K562 (cell line): Measurements from ENCODE around the gene CPED1. TPM values are rescaled to one million over a fixed set of nuclear protein-coding genes. Genes with fewer than 3 reads are reported as not detected.

Experiments used
- BHLHE40 ChIP-seq: IDR thresholded peaks from 2 replicates; pipeline ENCODE4 v1.6.1; 2011; ENCODE audit warnings: low read length, improper control_type of control experiment
- FUS ChIP-seq: fragments of 200-400 bp; formaldehyde crosslinking; optimal IDR thresholded peaks from 2 replicates; pipeline ENCODE3; 2017; ENCODE audit warnings: low read depth, low read length
- MEF2D ChIP-seq: conservative IDR thresholded peaks from 2 replicates; pipeline ENCODE4 v1.6.1; 2016; ENCODE audit warnings: low read depth, missing genetic modification characterization, missing compliant biosample characterization
- MLLT1 ChIP-seq, 2 experiments: fragments of 450-650 bp; IDR thresholded peaks; 2 replicates each; pipeline ENCODE4 v1.6.1; 2016
- NFIC ChIP-seq: fragments of 450-650 bp; IDR thresholded peaks from 2 replicates; pipeline ENCODE4 v1.6.1; 2017; ENCODE audit warnings: mild to moderate bottlenecking, inconsistent platforms
- RCOR1 ChIP-seq, 2 experiments: IDR thresholded peaks; 2 replicates each; pipeline ENCODE4 v1.6.1; 2012; ENCODE audit warnings: low read depth in 2 of 2, low read length in 2 of 2, borderline replicate concordance in 1 of 2, improper control_type of control experiment in 1 of 2
- RERE ChIP-seq: sonication (generic); formaldehyde crosslinking; IDR thresholded peaks from 2 replicates; pipeline ENCODE4 v1.8.0; 2023; ENCODE audit warnings: missing genetic modification reagents, mild to moderate bottlenecking, borderline replicate concordance
- UBTF ChIP-seq, 2 experiments: IDR thresholded peaks; 2 replicates each; pipeline ENCODE4 v1.6.1; 2012; ENCODE audit warnings: improper control_type of control experiment in 2 of 2, low read depth in 2 of 2, low read length in 2 of 2, borderline replicate concordance in 1 of 2
- ZNF780A ChIP-seq: fragments of 250-450 bp; sonication (Bioruptor Pico); IDR thresholded peaks from 2 replicates; pipeline ENCODE4 v1.5.0; 2021; ENCODE audit warnings: mild to moderate bottlenecking
- polyA plus RNA-seq, 8 experiments: library from polyadenylated mRNA; depleted of rRNA in 4 of 8; stranded (reverse) in 5 of 8; unstranded in 3 of 8; fragments of >200 nt; fragmentation: Nextera tagmentation in 2 of 8; fragmentation: Illumina TruSeq in 1 of 8; extraction: Ambion mirVana in 2 of 8; extraction: Trizol in 1 of 8; gene quantifications; 2 replicates each; pipeline versions ENCODE4 v1.2.1 to v1.2.3, GENCODE V29; 2011 to 2014; ENCODE audit warnings: inconsistent platforms in 1 of 8, missing spikeins in 1 of 8
- total RNA-seq, 7 experiments: library from RNA; depleted of rRNA in 6 of 7; stranded (reverse); fragments of >200 nt in 6 of 7; fragmentation: Illumina TruSeq in 2 of 7; extraction: Trizol in 2 of 7; gene quantifications; 2 replicates each; pipeline versions ENCODE4 v1.2.1 to v1.2.3, GENCODE V29; 2011 to 2021; ENCODE audit warnings: low replicate concordance in 1 of 7
- TF ChIP-seq, protein P1 (sequence below): fragments of 250-450 bp; sonication (Bioruptor Pico); IDR thresholded peaks from 2 replicates; pipeline ENCODE4 v1.4.0; 2020; ENCODE audit warnings: mild to moderate bottlenecking, moderate library complexity, borderline replicate concordance
- TF ChIP-seq, protein P2 (sequence below), 2 experiments: fragments of 450-650 bp; conservative IDR thresholded peaks; 2 replicates each; pipeline ENCODE4 v1.6.1; 2017; ENCODE audit warnings: mild to moderate bottlenecking in 2 of 2, moderate library complexity in 2 of 2

CPED1 gene
- total and polyA plus RNA-seq, 9 of the 15 experiments (the other 6 are each of a cell fraction or from before 2014, with no cell fraction given): 195 to 393 (median 290) TPM

GRCh38 chr7:120949393-120949911, 39.1 kb upstream of the CPED1 start (continued):
- TF ChIP-seq RERE (CRISPR knock-in tag) (no peak), ZNF780A (no peak), MEF2D (tag) (no peak), FUS (no peak), BHLHE40 (no peak), UBTF (IDR thresholded peaks at IDR 0.05; ENCODE audit: borderline replicate concordance in 1 of 2, low read depth in 2 of 2, low read length in 2 of 2) (no peak), NFIC (no peak), RCOR1 (IDR thresholded peaks at IDR 0.05; ENCODE audit: borderline replicate concordance in 1 of 2, low read depth in 2 of 2, low read length in 2 of 2) (peak in 1 of 2 experiments; percentile 11; a peak in 1 of 4 replicates), MLLT1 (IDR thresholded peaks at IDR 0.05) (no peak; a peak in 1 of 4 replicates)
- TF ChIP-seq, protein P1, sequence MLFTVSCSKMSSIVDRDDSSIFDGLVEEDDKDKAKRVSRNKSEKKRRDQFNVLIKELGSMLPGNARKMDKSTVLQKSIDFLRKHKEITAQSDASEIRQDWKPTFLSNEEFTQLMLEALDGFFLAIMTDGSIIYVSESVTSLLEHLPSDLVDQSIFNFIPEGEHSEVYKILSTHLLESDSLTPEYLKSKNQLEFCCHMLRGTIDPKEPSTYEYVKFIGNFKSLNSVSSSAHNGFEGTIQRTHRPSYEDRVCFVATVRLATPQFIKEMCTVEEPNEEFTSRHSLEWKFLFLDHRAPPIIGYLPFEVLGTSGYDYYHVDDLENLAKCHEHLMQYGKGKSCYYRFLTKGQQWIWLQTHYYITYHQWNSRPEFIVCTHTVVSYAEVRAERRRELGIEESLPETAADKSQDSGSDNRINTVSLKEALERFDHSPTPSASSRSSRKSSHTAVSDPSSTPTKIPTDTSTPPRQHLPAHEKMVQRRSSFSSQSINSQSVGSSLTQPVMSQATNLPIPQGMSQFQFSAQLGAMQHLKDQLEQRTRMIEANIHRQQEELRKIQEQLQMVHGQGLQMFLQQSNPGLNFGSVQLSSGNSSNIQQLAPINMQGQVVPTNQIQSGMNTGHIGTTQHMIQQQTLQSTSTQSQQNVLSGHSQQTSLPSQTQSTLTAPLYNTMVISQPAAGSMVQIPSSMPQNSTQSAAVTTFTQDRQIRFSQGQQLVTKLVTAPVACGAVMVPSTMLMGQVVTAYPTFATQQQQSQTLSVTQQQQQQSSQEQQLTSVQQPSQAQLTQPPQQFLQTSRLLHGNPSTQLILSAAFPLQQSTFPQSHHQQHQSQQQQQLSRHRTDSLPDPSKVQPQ (CRISPR knock-in tag): no peak
- TF ChIP-seq, protein P2, sequence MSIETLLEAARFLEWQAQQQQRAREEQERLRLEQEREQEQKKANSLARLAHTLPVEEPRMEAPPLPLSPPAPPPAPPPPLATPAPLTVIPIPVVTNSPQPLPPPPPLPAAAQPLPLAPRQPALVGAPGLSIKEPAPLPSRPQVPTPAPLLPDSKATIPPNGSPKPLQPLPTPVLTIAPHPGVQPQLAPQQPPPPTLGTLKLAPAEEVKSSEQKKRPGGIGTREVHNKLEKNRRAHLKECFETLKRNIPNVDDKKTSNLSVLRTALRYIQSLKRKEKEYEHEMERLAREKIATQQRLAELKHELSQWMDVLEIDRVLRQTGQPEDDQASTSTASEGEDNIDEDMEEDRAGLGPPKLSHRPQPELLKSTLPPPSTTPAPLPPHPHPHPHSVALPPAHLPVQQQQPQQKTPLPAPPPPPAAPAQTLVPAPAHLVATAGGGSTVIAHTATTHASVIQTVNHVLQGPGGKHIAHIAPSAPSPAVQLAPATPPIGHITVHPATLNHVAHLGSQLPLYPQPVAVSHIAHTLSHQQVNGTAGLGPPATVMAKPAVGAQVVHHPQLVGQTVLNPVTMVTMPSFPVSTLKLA (conservative IDR thresholded peaks at IDR 0.05): no peak
